Glutamatergic neuron (in vitro differentiated cells): ENCODE data around the gene VPS9D1. TPM values are rescaled to one million over a fixed set of nuclear protein-coding genes. Genes with fewer than 3 reads are reported as not detected.

Experiments used
- DNase-seq: peaks from one replicate; pipeline ENCODE4 v3.0.0; 2022
- H3K27ac Mint-ChIP-seq: one replicate; pipeline ENCODE4 v1.8.0; 2020; ENCODE audit warnings: mild to moderate bottlenecking, mixed read lengths, inconsistent platforms; ENCODE audit not compliant: unreplicated experiment
- H3K27me3 Mint-ChIP-seq: one replicate; pipeline ENCODE4 v1.8.0; 2020; ENCODE audit warnings: mild to moderate bottlenecking, moderate library complexity, mixed read lengths, inconsistent platforms; ENCODE audit not compliant: unreplicated experiment
- H3K36me3 Mint-ChIP-seq: one replicate; pipeline ENCODE4 v1.8.0; 2020; ENCODE audit warnings: mild to moderate bottlenecking, mixed read lengths, inconsistent platforms; ENCODE audit not compliant: unreplicated experiment
- H3K4me1 Mint-ChIP-seq: one replicate; pipeline ENCODE4 v1.8.0; 2020; ENCODE audit warnings: mild to moderate bottlenecking, low read depth, mixed read lengths, inconsistent platforms; ENCODE audit not compliant: unreplicated experiment
- H3K4me3 Mint-ChIP-seq: one replicate; pipeline ENCODE4 v1.8.0; 2020; ENCODE audit warnings: mild to moderate bottlenecking, mixed read lengths, inconsistent platforms; ENCODE audit not compliant: unreplicated experiment
- H3K9me3 Mint-ChIP-seq: one replicate; pipeline ENCODE4 v1.8.0; 2020; ENCODE audit warnings: mild to moderate bottlenecking, moderate library complexity, mixed read lengths, inconsistent platforms; ENCODE audit not compliant: unreplicated experiment
- total RNA-seq: library from RNA; stranded (reverse); fragmentation: NEBNext Ultra II Directional; extraction: Animal tissue kit (Norgen Biotek cat#: 25700); gene quantifications from one replicate; pipeline ENCODE4 v1.2.1, GENCODE V29; 2021; ENCODE audit not compliant: unreplicated experiment
- TF ChIP-seq, protein P1 (sequence below): fragments of 200-600 bp; sonication (generic); IDR thresholded peaks from one replicate; pipeline ENCODE4 v1.5.0; 2021; ENCODE audit not compliant: partially characterized antibody, unreplicated experiment

Gene VPS9D1
- total RNA-seq, 1 donor from 2014 or later = 19.5 TPM

DNA sequence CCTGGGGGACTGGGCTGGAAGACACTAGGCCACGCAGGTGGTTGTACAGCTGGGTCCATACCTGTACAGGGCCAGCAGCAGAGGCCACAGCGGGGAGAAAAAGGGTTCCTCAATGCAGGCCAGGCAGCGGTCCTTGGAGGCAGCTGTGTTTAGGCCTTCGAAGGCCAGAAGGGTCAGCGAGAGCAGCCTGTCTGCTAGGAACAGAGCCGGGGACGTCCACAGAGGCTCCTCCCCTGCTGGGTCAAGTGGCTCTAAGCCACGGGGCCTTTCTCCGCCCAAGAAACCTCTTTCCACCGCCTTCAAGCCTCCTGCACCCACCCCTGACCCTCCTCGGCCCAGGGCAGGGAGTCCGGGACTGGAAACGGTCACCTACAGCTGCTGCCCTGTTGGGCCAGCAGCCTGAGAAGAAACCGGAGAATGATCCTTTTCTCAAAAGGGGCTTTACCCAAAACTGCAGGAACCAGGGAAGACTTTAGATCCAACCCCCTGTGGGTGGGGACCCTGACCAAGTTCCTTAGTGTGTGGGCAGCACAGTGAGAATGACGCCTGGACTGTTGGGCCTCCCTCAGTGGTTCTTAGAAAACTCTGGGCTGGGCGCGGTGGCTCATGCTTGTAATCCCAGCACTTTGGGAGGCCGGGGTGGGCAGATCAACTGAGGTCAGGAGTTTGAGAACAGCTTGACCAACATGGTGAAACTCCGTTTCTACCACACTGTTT is 10.8 kb downstream of the VPS9D1 start:
- TF ChIP-seq, protein P1, sequence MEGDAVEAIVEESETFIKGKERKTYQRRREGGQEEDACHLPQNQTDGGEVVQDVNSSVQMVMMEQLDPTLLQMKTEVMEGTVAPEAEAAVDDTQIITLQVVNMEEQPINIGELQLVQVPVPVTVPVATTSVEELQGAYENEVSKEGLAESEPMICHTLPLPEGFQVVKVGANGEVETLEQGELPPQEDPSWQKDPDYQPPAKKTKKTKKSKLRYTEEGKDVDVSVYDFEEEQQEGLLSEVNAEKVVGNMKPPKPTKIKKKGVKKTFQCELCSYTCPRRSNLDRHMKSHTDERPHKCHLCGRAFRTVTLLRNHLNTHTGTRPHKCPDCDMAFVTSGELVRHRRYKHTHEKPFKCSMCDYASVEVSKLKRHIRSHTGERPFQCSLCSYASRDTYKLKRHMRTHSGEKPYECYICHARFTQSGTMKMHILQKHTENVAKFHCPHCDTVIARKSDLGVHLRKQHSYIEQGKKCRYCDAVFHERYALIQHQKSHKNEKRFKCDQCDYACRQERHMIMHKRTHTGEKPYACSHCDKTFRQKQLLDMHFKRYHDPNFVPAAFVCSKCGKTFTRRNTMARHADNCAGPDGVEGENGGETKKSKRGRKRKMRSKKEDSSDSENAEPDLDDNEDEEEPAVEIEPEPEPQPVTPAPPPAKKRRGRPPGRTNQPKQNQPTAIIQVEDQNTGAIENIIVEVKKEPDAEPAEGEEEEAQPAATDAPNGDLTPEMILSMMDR = no peak
- Mint-ChIP-seq H3K36me3 (no peaks in the 10 kb centered on the region), H3K27me3 (peaks cover 4% of the 10 kb centered on the region), H3K9me3 (peaks cover 4% of the 10 kb centered on the region), H3K27ac (no peak overlapping the region), H3K4me3 (no peak overlapping the region), H3K4me1 (peaks cover 4% of the 10 kb centered on the region)
- no peak for DNase-seq

DNA sequence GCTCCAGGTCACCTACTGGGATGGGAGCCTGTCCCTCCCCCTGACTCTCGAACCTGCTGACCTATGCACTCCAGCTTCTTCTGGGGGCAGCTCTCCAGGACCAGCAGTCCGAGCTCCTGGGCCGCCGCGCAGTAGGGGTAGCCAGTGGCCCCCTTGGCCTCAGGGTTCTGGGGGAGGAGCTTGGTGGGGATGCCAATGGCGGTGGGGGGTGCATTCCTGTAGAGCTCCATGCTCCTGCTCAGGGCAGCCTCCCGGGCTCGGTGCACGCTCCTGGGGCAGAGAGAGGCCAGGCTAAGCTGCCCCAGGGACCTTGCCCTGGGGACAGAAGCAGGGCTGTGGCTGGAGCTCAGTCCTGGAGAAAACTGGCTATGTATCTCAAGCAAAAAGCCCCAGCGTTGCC is 11.5 kb downstream of the VPS9D1 start:
- Mint-ChIP-seq H3K27ac (no peak overlapping the region), H3K27me3 (peaks cover 3% of the 10 kb centered on the region), H3K4me3 (no peak overlapping the region), H3K4me1 (peaks cover 4% of the 10 kb centered on the region), H3K9me3 (peaks cover 4% of the 10 kb centered on the region), H3K36me3 (no peaks in the 10 kb centered on the region)
- TF ChIP-seq, protein P1 = no peak
- no peak for DNase-seq

DNA sequence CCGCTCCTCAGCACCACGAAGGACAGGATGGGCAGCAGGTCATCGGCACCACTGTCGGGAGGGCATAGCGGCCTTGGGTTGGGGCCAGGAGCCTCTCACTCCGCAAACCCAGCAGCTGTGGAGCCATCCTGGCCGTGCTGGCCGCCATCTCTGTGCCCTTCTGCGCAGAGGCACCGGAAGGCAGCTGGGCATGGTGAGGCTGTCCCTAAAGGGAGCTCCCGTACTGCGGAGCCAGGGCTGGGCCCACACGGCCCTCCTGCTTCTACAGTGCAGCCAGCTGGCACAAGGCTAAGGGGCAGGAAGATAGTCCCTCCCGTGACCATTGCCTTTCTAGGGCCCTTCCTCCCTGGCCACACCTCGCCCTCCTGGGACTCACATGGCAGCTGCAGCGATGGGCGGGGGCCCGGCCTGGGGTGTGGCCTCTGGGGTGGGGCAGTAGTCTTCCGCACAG is 12.2 kb downstream of the VPS9D1 start:
- Mint-ChIP-seq H3K36me3 (no peaks in the 10 kb centered on the region), H3K4me1 (peaks cover 4% of the 10 kb centered on the region), H3K4me3 (no peak overlapping the region), H3K27me3 (peaks cover 3% of the 10 kb centered on the region), H3K9me3 (peaks cover 5% of the 10 kb centered on the region), H3K27ac (no peak overlapping the region)
- TF ChIP-seq, protein P1 = no peak
- no peak for DNase-seq

DNA sequence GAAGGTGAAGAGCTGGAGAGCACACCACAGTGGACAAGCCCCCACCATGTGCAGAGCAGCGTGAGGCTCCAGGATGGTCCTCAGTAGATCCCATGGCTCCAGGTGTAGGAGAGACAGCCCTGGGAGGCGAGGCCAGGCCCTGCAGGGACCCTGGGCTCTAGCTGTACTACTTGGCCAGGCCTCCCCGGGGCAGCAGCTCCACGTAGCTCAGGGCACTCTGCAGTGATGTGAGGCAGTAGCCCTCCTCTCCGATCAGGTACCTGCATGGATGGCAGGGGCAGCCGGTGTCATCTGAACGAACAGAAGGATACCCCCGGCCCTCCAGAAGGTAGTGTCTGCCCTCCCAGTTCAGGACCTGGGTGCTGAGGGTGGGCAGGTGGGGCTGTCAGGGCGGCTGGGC is 13.0 kb downstream of the VPS9D1 start:
- Mint-ChIP-seq H3K27ac (no peak overlapping the region), H3K27me3 (peaks cover 3% of the 10 kb centered on the region)

More for the DNA sequence above, 13.0 kb downstream of the VPS9D1 start:
- no peak for DNase-seq
- Mint-ChIP-seq H3K4me3 (no peak overlapping the region), H3K4me1 (peaks cover 4% of the 10 kb centered on the region), H3K36me3 (no peaks in the 10 kb centered on the region), H3K9me3 (peaks cover 6% of the 10 kb centered on the region)
- TF ChIP-seq, protein P1 = no peak
